Activated CD4-positive, alpha-beta T cell treated with anti-CD3 and anti-CD28 coated beads for 36 hours (primary cell): ENCODE data around the gene KRT6C. TPM values are rescaled to one million over a fixed set of nuclear protein-coding genes. Genes with fewer than 3 reads are reported as not detected.

Experiments used
- ATAC-seq: fragments of 200-7000 bp; cut with Tn5 transposase; one replicate; pipeline ENCODE4 v1.10.0; 2021; ENCODE audit warnings: mild to moderate bottlenecking, moderate library complexity
- CTCF ChIA-PET: fragments of 350-600 bp; sonication (Branson Sonifier 250); formaldehyde crosslinking; loops from one replicate; lab custom pipeline; 2021; ENCODE audit warnings: antibody characterized with exemption; lab: Charles Lee
- POLR2A ChIA-PET: fragments of 350-600 bp; sonication (Branson Sonifier 250); formaldehyde crosslinking; loops from one replicate; lab custom pipeline; 2021; ENCODE audit warnings: antibody characterized with exemption, inconsistent platforms; lab: Charles Lee
- DNase-seq: peaks from one replicate; pipeline ENCODE4 v3.0.0-alpha.2; 2020
- H3K27ac Mint-ChIP-seq: one replicate; pipeline ENCODE4 v1.8.0; 2021; ENCODE audit warnings: mixed read lengths
- H3K27me3 Mint-ChIP-seq: one replicate; pipeline ENCODE4 v1.8.0; 2021; ENCODE audit warnings: mixed read lengths
- H3K36me3 Mint-ChIP-seq: one replicate; pipeline ENCODE4 v1.8.0; 2021; ENCODE audit warnings: low read depth, mixed read lengths
- H3K4me1 Mint-ChIP-seq: one replicate; pipeline ENCODE4 v1.8.0; 2021; ENCODE audit warnings: mixed read lengths
- H3K4me3 Mint-ChIP-seq: one replicate; pipeline ENCODE4 v1.8.0; 2021; ENCODE audit warnings: mild to moderate bottlenecking, moderate library complexity, mixed read lengths
- H3K9me3 Mint-ChIP-seq: one replicate; pipeline ENCODE4 v1.8.0; 2021; ENCODE audit warnings: low read depth, mixed read lengths
- intact Hi-C, 2 experiments: fragments of 100-400 bp; cut with DNase I in 1 of 2; cut with micrococcal nuclease in 1 of 2; formaldehyde crosslinking; loops; one replicate each; pipeline versions ENCODE4 v1.14.2 to v1.15.1; 2022 to 2024; cut with DNase I, micrococcal nuclease
- total RNA-seq, 2 experiments: library from RNA; stranded (reverse); gene quantifications; one replicate each; pipeline ENCODE4 v1.2.3, GENCODE V29; 2021

KRT6C gene
- total RNA-seq = not detected

- Mint-ChIP-seq H3K36me3 (no peaks in the 10 kb centered on the region), H3K9me3 (no peaks in the 10 kb centered on the region), H3K4me1 (no peaks in the 10 kb centered on the region), H3K27ac (no peak within 1 kb of the TSS), H3K27me3 (peaks cover 7% of the 10 kb centered on the region), H3K4me3 (no peak within 1 kb of the TSS)
- ChIA-PET POLR2A (no interaction called here), CTCF (interaction anchor here (0.7 kb wide), 1 partner anchor 195 kb away, joined by 3 read pairs; no protein-coding TSS in a partner anchor)
- ATAC-seq (no peak), DNase-seq (no peak)
- intact Hi-C loops = no loop called here
These were observed at the start of gene KRT6C for GRCh38 chr12:52473768-52474167. TSS of gene KRT6C (minus strand) at chr12:52473805. CDS start at chr12:52473737, 68 bp downstream.

- POLR2A ChIA-PET = no interaction called here
- no peaks in the 10 kb centered on the region for H3K36me3 Mint-ChIP-seq
- DNase-seq = no peak
- intact Hi-C loops = no loop called here
- CTCF ChIA-PET = interaction anchor here (1.0 kb wide), 1 partner anchor 243 kb away, joined by 4 read pairs; no protein-coding TSS in a partner anchor
- no peak overlapping the region for H3K4me3 Mint-ChIP-seq
- ATAC-seq = no peak
- no peaks in the 10 kb centered on the region for H3K4me1 Mint-ChIP-seq
- no peak overlapping the region for H3K27ac Mint-ChIP-seq
- H3K9me3 Mint-ChIP-seq = no peaks in the 10 kb centered on the region
- no peaks in the 10 kb centered on the region for H3K27me3 Mint-ChIP-seq
These were observed 48.9 kb upstream of the KRT6C start for GRCh38 chr12:52522346-52523011.

- ATAC-seq (no peak), DNase-seq (no peak)
- H3K27ac Mint-ChIP-seq = no peak overlapping the region
- no peaks in the 10 kb centered on the region for H3K36me3 Mint-ChIP-seq
- H3K27me3 Mint-ChIP-seq = no peaks in the 10 kb centered on the region
- intact Hi-C loops = no loop called here
- CTCF ChIA-PET = interaction anchor here (1.0 kb wide), 1 partner anchor 243 kb away, joined by 4 read pairs; no protein-coding TSS in a partner anchor
- H3K9me3 Mint-ChIP-seq = no peaks in the 10 kb centered on the region
- H3K4me1 Mint-ChIP-seq = no peaks in the 10 kb centered on the region
- no peak overlapping the region for H3K4me3 Mint-ChIP-seq
- POLR2A ChIA-PET = no interaction called here
These were observed 48.1 kb upstream of the KRT6C start for GRCh38 chr12:52521568-52522266.

GRCh38 chr12:52521175-52521567 is 47.6 kb upstream of the KRT6C start:
- H3K27me3 Mint-ChIP-seq = no peaks in the 10 kb centered on the region
- ATAC-seq (no peak), DNase-seq (no peak)
- CTCF ChIA-PET = no interaction called here
- H3K9me3 Mint-ChIP-seq = no peaks in the 10 kb centered on the region
- H3K4me1 Mint-ChIP-seq = no peaks in the 10 kb centered on the region
- no peaks in the 10 kb centered on the region for H3K36me3 Mint-ChIP-seq
- POLR2A ChIA-PET = no interaction called here
- intact Hi-C loops = no loop called here
- H3K4me3 Mint-ChIP-seq = no peak overlapping the region
- H3K27ac Mint-ChIP-seq = no peak overlapping the region

- DNase-seq (no peak), ATAC-seq (no peak)
These were observed 46.4 kb upstream of the KRT6C start, which contains the start of gene KRT5 for GRCh38 chr12:52519826-52520662. TSS of gene KRT5 (minus strand) at chr12:52520394. CDS start at chr12:52520296, 98 bp downstream.

GRCh38 chr12:52519387-52519703 is 45.7 kb upstream of the KRT6C start:
- ChIA-PET POLR2A (no interaction called here), CTCF (no interaction called here)
- DNase-seq (no peak), ATAC-seq (no peak)
- intact Hi-C loops = no loop called here
- no peaks in the 10 kb centered on the region for H3K36me3 Mint-ChIP-seq
- H3K27me3 Mint-ChIP-seq = peaks cover 2% of the 10 kb centered on the region
- no peak overlapping the region for H3K4me3 Mint-ChIP-seq
- H3K27ac Mint-ChIP-seq = no peak overlapping the region
- H3K4me1 Mint-ChIP-seq = no peaks in the 10 kb centered on the region
- no peaks in the 10 kb centered on the region for H3K9me3 Mint-ChIP-seq

More at GRCh38 chr12:52519826-52520662, 46.4 kb upstream of the KRT6C start, which contains the start of gene KRT5:
- intact Hi-C loops = no loop called here
- H3K36me3 Mint-ChIP-seq = no peaks in the 10 kb centered on the region
- H3K4me3 Mint-ChIP-seq = no peak within 1 kb of the TSS
- H3K27ac Mint-ChIP-seq = no peak within 1 kb of the TSS
- H3K4me1 Mint-ChIP-seq = no peaks in the 10 kb centered on the region
- ChIA-PET POLR2A (no interaction called here), CTCF (interaction anchor here (0.6 kb wide), 1 partner anchor 144 kb away, joined by 3 read pairs; no protein-coding TSS in a partner anchor)
- no peaks in the 10 kb centered on the region for H3K9me3 Mint-ChIP-seq
- H3K27me3 Mint-ChIP-seq = peaks cover 2% of the 10 kb centered on the region

- no peak for DNase-seq
- ChIA-PET POLR2A (no interaction called here), CTCF (no interaction called here)
- intact Hi-C loops = no loop called here
- ATAC-seq = no peak
- peaks cover 2% of the 10 kb centered on the region for H3K27me3 Mint-ChIP-seq
- H3K36me3 Mint-ChIP-seq = no peaks in the 10 kb centered on the region
- no peaks in the 10 kb centered on the region for H3K9me3 Mint-ChIP-seq
- no peak overlapping the region for H3K27ac Mint-ChIP-seq
- H3K4me3 Mint-ChIP-seq = no peak overlapping the region
- H3K4me1 Mint-ChIP-seq = no peaks in the 10 kb centered on the region
These were observed 45.2 kb upstream of the KRT6C start for GRCh38 chr12:52518574-52519386.

GRCh38 chr12:52517888-52518287 is 44.3 kb upstream of the KRT6C start:
- Mint-ChIP-seq H3K27me3 (peaks cover 2% of the 10 kb centered on the region), H3K4me1 (no peaks in the 10 kb centered on the region), H3K36me3 (no peaks in the 10 kb centered on the region), H3K4me3 (no peak overlapping the region), H3K9me3 (no peaks in the 10 kb centered on the region), H3K27ac (no peak overlapping the region)
- intact Hi-C loops = no loop called here
- DNase-seq = no peak
- no peak for ATAC-seq
- ChIA-PET POLR2A (no interaction called here), CTCF (no interaction called here)

GRCh38 chr12:52517005-52517835 is 43.6 kb upstream of the KRT6C start:
- no peaks in the 10 kb centered on the region for H3K36me3 Mint-ChIP-seq
- intact Hi-C loops = no loop called here

More at GRCh38 chr12:52517005-52517835, 43.6 kb upstream of the KRT6C start:
- Mint-ChIP-seq H3K9me3 (no peaks in the 10 kb centered on the region), H3K27ac (no peak overlapping the region), H3K27me3 (peaks cover 5% of the 10 kb centered on the region), H3K4me3 (no peak overlapping the region), H3K4me1 (no peaks in the 10 kb centered on the region)
- DNase-seq (no peak), ATAC-seq (no peak)
- POLR2A ChIA-PET = no interaction called here
- CTCF ChIA-PET = no interaction called here
